Nephron progenitor cell (in vitro differentiated cells): ENCODE results near the gene SBF2.

Experiments
- DNase-seq: peaks from one replicate; pipeline ENCODE4 v3.0.0; 2021
- H3K27ac Mint-ChIP-seq: 2 replicates; pipeline ENCODE4 v1.8.0; 2021; ENCODE audit warnings: mild to moderate bottlenecking, moderate library complexity, mixed read lengths
- H3K27me3 Mint-ChIP-seq: 2 replicates; pipeline ENCODE4 v1.8.0; 2021; ENCODE audit warnings: mild to moderate bottlenecking, low read depth, mixed read lengths; ENCODE audit not compliant: poor library complexity
- H3K36me3 Mint-ChIP-seq: 2 replicates; pipeline ENCODE4 v1.8.0; 2021; ENCODE audit warnings: low read depth, mixed read lengths
- H3K4me1 Mint-ChIP-seq: 2 replicates; pipeline ENCODE4 v1.8.0; 2021; ENCODE audit warnings: mixed read lengths
- H3K4me3 Mint-ChIP-seq: 2 replicates; pipeline ENCODE4 v1.8.0; 2021; ENCODE audit warnings: mild to moderate bottlenecking, moderate library complexity, mixed read lengths
- H3K9me3 Mint-ChIP-seq: 2 replicates; pipeline ENCODE4 v1.8.0; 2021; ENCODE audit warnings: mild to moderate bottlenecking, moderate library complexity, mixed read lengths
- CTCF ChIP-seq: fragments of 200-600 bp; sonication (generic); IDR thresholded peaks from 2 replicates; pipeline ENCODE4 v1.5.0; 2021; ENCODE audit warnings: antibody characterized with exemption

SBF2 gene

GRCh38 chr11:9878936-9879335 is 415.1 kb downstream of the SBF2 start:
- TF ChIP-seq CTCF, result no peak
- Mint-ChIP-seq H3K27ac (no peak overlapping the region), H3K9me3 (peaks cover 22% of the 10 kb centered on the region), H3K36me3 (peaks cover 40% of the 10 kb centered on the region), H3K4me1 (peaks cover 29% of the 10 kb centered on the region), H3K27me3 (peaks cover 3% of the 10 kb centered on the region), H3K4me3 (no peak overlapping the region)
- no peak for DNase-seq

DNA sequence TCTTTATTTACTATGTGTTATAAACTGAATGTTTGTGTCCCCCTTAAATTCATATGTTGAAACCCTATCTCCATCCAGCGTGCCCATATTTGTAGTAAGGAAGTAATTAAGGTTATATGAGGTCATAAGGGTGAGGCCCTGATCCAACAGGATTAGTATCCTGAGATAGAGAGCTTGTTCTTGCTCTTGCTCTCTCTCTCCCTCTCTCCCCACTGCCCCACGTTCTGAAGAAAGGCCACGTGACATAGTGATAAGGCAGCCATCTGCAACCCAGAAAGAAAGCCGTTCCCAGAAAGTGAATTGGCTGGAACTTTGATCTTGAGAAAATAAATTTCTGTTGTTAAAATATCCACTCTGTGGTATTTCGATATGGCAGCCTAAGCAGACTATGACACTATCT is 417.7 kb downstream of the SBF2 start:
- H3K36me3 Mint-ChIP-seq, result peaks cover 46% of the 10 kb centered on the region
- peaks cover 3% of the 10 kb centered on the region for H3K27me3 Mint-ChIP-seq
- TF ChIP-seq CTCF, result no peak
- H3K9me3 Mint-ChIP-seq, result peaks cover 34% of the 10 kb centered on the region
- peak overlapping the region; percentile 95 for H3K27ac Mint-ChIP-seq
- H3K4me3 Mint-ChIP-seq, result no peak overlapping the region
- peaks cover 27% of the 10 kb centered on the region for H3K4me1 Mint-ChIP-seq
- no peak for DNase-seq

- H3K4me3 Mint-ChIP-seq, result no peak overlapping the region
- no peak for TF ChIP-seq CTCF
Measured at GRCh38 chr11:9875862-9876261, 418.2 kb downstream of the SBF2 start.

DNA sequence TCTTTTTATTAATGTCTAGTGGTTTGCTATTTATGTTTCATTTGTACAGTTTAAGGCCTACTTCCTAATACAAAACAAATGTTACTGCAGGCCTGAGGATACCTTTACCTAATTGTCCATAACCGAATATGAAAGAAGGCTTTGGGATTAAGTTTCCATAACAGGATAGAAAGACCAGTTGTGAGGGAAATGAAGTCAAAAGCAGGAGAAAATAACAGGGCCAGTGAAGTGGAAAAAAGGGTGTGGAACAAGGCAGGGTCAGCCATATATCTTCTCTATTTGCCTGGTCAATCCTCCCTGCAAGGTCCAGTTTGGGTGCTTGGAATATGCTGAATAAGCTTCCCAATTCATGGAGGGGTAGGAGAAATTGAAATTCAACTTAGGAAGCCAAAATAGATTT is 418.6 kb downstream of the SBF2 start:
- DNase-seq, result no peak
- peaks cover 27% of the 10 kb centered on the region for H3K4me1 Mint-ChIP-seq
- peaks cover 43% of the 10 kb centered on the region for H3K9me3 Mint-ChIP-seq
- H3K27me3 Mint-ChIP-seq, result peaks cover 3% of the 10 kb centered on the region
- H3K27ac Mint-ChIP-seq, result peak overlapping the region; percentile 95
- TF ChIP-seq CTCF, result no peak
- H3K36me3 Mint-ChIP-seq, result peaks cover 56% of the 10 kb centered on the region
- H3K4me3 Mint-ChIP-seq, result no peak overlapping the region

More at GRCh38 chr11:9875862-9876261, 418.2 kb downstream of the SBF2 start:
- peaks cover 27% of the 10 kb centered on the region for H3K4me1 Mint-ChIP-seq
- DNase-seq, result no peak
- H3K27ac Mint-ChIP-seq, result peak overlapping the region; percentile 95
- H3K36me3 Mint-ChIP-seq, result peaks cover 51% of the 10 kb centered on the region
- H3K27me3 Mint-ChIP-seq, result peaks cover 3% of the 10 kb centered on the region
- peaks cover 39% of the 10 kb centered on the region for H3K9me3 Mint-ChIP-seq

GRCh38 chr11:9874466-9874865 is 419.6 kb downstream of the SBF2 start:
- no peak for DNase-seq
- peaks cover 27% of the 10 kb centered on the region for H3K4me1 Mint-ChIP-seq

More at GRCh38 chr11:9874466-9874865, 419.6 kb downstream of the SBF2 start:
- Mint-ChIP-seq H3K9me3 (peaks cover 52% of the 10 kb centered on the region), H3K36me3 (peaks cover 65% of the 10 kb centered on the region), H3K27ac (peak overlapping the region; percentile 95), H3K4me3 (no peak overlapping the region), H3K27me3 (peaks cover 3% of the 10 kb centered on the region)
- no peak for TF ChIP-seq CTCF
